ENCODE results near the gene NPLOC4. TPM values are rescaled to one million over a fixed set of nuclear protein-coding genes. Genes with fewer than 3 reads are reported as not detected.
A peak's percentile ranks its signal among the peaks of the same experiment; 100 is the strongest.

Gene NPLOC4
- total and polyA plus RNA-seq, 2 of the 13 experiments (the other 11 are each of a cell fraction or from before 2014, with no cell fraction given), result 57.0 to 97.0 TPM

- TF ChIP-seq ZNF292 (CRISPR knock-in tag; IDR thresholded peaks at IDR 0.05; ENCODE audit: borderline replicate concordance, low read depth) (no peak), POLR2A (IDR thresholded peaks at IDR 0.05; ENCODE audit: insufficient read depth in 1 of 2, low read depth in 2 of 2, low read length in 2 of 2) (peak in 1 of 2 experiments; percentile 30; a peak in 1 of 4 replicates), ATF7-NPFF (CRISPR knock-in tag; IDR thresholded peaks at IDR 0.05; ENCODE audit: low read depth) (no peak), ZNF121 (CRISPR knock-in tag; IDR thresholded peaks at IDR 0.05) (no peak), ZNF17 (CRISPR knock-in tag; IDR thresholded peaks at IDR 0.05) (no peak), ZBTB3 (CRISPR knock-in tag; IDR thresholded peaks at IDR 0.05; ENCODE audit: borderline replicate concordance, low read depth) (no peak), ZKSCAN8 (CRISPR knock-in tag; IDR thresholded peaks at IDR 0.05; ENCODE audit: borderline replicate concordance) (peak; percentile 27; the same call in 1 of the 2 replicates), ZSCAN12 (CRISPR knock-in tag; IDR thresholded peaks at IDR 0.05) (no peak), NR2F6 (IDR thresholded peaks at IDR 0.05) (no peak), NR2F6 (CRISPR knock-in tag; IDR thresholded peaks at IDR 0.05) (peak; percentile 37; the same call in 1 of the 2 replicates), SP2 (CRISPR knock-in tag; IDR thresholded peaks at IDR 0.05) (no peak), ZNF749 (CRISPR knock-in tag; IDR thresholded peaks at IDR 0.05; ENCODE audit: borderline replicate concordance) (no peak), TSC22D2 (CRISPR knock-in tag; IDR thresholded peaks at IDR 0.05; ENCODE audit: borderline replicate concordance) (no peak), ELF1 (CRISPR knock-in tag; IDR thresholded peaks at IDR 0.05) (no peak), ZNF263 (CRISPR knock-in tag; IDR thresholded peaks at IDR 0.05) (no peak), HOXA7 (CRISPR knock-in tag; IDR thresholded peaks at IDR 0.05) (no peak), ZNF710 (CRISPR knock-in tag; IDR thresholded peaks at IDR 0.05; ENCODE audit: borderline replicate concordance) (no peak)
- TF ChIP-seq, protein P1, sequence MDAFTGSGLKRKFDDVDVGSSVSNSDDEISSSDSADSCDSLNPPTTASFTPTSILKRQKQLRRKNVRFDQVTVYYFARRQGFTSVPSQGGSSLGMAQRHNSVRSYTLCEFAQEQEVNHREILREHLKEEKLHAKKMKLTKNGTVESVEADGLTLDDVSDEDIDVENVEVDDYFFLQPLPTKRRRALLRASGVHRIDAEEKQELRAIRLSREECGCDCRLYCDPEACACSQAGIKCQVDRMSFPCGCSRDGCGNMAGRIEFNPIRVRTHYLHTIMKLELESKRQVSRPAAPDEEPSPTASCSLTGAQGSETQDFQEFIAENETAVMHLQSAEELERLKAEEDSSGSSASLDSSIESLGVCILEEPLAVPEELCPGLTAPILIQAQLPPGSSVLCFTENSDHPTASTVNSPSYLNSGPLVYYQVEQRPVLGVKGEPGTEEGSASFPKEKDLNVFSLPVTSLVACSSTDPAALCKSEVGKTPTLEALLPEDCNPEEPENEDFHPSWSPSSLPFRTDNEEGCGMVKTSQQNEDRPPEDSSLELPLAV (CRISPR knock-in tag; conservative IDR thresholded peaks at IDR 0.05; ENCODE audit: low read depth), result no peak
- TF ChIP-seq, protein P2, sequence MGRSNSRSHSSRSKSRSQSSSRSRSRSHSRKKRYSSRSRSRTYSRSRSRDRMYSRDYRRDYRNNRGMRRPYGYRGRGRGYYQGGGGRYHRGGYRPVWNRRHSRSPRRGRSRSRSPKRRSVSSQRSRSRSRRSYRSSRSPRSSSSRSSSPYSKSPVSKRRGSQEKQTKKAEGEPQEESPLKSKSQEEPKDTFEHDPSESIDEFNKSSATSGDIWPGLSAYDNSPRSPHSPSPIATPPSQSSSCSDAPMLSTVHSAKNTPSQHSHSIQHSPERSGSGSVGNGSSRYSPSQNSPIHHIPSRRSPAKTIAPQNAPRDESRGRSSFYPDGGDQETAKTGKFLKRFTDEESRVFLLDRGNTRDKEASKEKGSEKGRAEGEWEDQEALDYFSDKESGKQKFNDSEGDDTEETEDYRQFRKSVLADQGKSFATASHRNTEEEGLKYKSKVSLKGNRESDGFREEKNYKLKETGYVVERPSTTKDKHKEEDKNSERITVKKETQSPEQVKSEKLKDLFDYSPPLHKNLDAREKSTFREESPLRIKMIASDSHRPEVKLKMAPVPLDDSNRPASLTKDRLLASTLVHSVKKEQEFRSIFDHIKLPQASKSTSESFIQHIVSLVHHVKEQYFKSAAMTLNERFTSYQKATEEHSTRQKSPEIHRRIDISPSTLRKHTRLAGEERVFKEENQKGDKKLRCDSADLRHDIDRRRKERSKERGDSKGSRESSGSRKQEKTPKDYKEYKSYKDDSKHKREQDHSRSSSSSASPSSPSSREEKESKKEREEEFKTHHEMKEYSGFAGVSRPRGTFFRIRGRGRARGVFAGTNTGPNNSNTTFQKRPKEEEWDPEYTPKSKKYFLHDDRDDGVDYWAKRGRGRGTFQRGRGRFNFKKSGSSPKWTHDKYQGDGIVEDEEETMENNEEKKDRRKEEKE (IDR thresholded peaks at IDR 0.05), result no peak
- TF ChIP-seq, protein P3, sequence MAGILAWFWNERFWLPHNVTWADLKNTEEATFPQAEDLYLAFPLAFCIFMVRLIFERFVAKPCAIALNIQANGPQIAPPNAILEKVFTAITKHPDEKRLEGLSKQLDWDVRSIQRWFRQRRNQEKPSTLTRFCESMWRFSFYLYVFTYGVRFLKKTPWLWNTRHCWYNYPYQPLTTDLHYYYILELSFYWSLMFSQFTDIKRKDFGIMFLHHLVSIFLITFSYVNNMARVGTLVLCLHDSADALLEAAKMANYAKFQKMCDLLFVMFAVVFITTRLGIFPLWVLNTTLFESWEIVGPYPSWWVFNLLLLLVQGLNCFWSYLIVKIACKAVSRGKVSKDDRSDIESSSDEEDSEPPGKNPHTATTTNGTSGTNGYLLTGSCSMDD (CRISPR knock-in tag; IDR thresholded peaks at IDR 0.05), result no peak
Observed at GRCh38 chr17:81576621-81577277, 60.2 kb downstream of the NPLOC4 start (continued).

All from HepG2 (cell line).